Adrenal gland (tissue), 5 donors: ENCODE measurements around the gene LAMTOR2.

Experiments
- CTCF ChIP-seq, 6 experiments: fragments of 450-650 bp in 4 of 6; fragments of 200-600 bp in 2 of 6; sonication (generic) in 1 of 6; IDR thresholded peaks; 1 replicate in 5 of 6; 2 replicates in 1 of 6; pipeline versions ENCODE4 v1.5.1 to v1.8.0; 2016 to 2021; ENCODE audit warnings: antibody characterized with exemption in 6 of 6, mild to moderate bottlenecking in 2 of 6, moderate library complexity in 1 of 6
- POLR2A ChIP-seq, 2 donors: fragments of 450-650 bp; IDR thresholded peaks; one replicate each; pipeline ENCODE4 v1.6.1; 2017; ENCODE audit warnings: antibody characterized with exemption in 2 of 2, mild to moderate bottlenecking in 2 of 2, moderate library complexity in 1 of 2
- donor health status: DM: no; HTN: no; CAD: no.

- TF ChIP-seq CTCF (IDR thresholded peaks at IDR 0.05), result no peak
- TF ChIP-seq POLR2A (IDR thresholded peaks at IDR 0.05), result no peak
Observed at GRCh38 chr1:156055281-156056048, 883 bp downstream of the LAMTOR2 start.
